ENCODE measurements around the gene RAMP2.

- TF ChIP-seq, protein P1, sequence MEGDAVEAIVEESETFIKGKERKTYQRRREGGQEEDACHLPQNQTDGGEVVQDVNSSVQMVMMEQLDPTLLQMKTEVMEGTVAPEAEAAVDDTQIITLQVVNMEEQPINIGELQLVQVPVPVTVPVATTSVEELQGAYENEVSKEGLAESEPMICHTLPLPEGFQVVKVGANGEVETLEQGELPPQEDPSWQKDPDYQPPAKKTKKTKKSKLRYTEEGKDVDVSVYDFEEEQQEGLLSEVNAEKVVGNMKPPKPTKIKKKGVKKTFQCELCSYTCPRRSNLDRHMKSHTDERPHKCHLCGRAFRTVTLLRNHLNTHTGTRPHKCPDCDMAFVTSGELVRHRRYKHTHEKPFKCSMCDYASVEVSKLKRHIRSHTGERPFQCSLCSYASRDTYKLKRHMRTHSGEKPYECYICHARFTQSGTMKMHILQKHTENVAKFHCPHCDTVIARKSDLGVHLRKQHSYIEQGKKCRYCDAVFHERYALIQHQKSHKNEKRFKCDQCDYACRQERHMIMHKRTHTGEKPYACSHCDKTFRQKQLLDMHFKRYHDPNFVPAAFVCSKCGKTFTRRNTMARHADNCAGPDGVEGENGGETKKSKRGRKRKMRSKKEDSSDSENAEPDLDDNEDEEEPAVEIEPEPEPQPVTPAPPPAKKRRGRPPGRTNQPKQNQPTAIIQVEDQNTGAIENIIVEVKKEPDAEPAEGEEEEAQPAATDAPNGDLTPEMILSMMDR (conservative IDR thresholded peaks at IDR 0.05; ENCODE audit: low read length) = peak; percentile 94
- TF ChIP-seq EZH2phosphoT487 (IDR thresholded peaks at IDR 0.05; ENCODE audit: borderline replicate concordance, low read depth, low read length) = no peak
Measured at GRCh38 chr17:42720996-42721583, 39.9 kb upstream of the RAMP2 start.

Measured in OCI-LY7 (cell line).